GM21825 (cell line): ENCODE data around the gene ATRIP.

Experiments used
- ATAC-seq: cut with Tn5 transposase; IDR thresholded peaks from one replicate; pipeline ENCODE4 v1.9.1; 2021; ENCODE audit warnings: mild to moderate bottlenecking, moderate library complexity; ENCODE audit not compliant: unreplicated experiment

Gene ATRIP

DNA sequence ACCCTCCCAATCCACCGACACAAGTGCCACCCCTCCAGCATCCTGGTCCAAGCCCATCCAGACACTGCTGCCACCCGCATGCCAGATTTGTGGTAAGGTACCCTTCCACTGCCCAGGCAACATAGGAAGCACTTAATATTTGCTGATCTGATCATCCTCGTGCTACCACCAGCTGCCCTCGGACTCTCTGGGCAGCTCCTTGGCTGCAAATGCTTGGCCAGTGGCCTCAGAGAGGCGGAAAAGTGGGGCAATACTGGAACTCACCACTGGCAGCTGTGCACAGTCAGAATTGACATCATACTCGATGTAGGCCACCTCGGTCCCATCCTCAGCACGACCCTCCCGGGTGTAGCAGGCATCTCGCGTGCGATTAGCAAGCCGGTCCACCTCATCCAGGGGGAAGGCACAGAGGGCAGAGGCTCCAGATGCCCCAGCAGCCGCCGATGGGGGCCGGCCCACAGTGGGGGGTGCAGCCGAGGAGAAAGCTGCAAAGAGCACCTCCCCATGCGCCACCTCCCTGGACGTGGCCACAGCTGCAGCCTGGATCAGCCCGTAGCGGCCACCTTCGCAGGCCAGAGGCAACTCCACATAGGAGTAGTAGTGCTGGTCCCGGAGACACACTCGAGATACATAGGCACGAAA lies 23.2 kb upstream of the ATRIP start:
- no peak for ATAC-seq

DNA sequence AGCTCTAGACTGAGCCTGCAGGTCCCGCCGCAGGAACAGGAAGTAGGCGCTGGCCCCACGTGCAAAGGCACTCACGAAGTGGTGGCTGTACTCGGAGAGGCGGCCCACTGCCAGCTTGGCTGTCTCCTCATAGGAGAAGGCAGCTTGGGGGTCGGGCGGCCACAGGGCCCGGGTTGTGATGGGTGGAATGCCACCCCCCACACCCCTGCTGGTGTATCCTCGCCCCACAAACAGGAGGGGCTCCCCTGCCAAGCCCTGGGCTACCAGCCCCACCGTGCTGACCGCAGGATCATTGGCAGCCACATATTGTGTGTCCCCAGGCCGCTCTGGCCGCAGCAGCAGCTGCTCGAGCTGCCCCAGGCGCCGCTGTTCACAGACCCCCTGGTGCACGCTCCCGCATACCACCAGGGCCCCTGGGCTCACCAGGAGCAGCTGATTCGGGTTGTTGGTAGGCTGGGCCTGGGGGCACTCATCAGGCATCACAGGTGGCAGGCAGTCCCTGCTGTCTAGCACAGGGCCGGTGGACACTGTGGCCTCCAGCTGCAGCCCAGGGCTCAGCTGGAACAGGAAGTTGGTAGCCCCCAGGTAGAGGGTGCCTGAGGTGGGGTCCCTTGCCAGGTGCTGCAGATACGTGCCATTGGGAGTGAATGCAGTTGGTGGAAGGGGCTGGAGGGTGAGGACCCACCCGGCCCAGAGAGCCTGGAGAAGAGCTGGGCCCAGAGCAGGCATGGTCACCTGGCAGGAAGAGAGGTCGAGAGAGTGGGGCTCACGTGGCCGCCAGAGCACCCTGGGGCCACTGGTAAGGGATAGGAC lies 22.4 kb upstream of the ATRIP start:
- ATAC-seq, result no peak

DNA sequence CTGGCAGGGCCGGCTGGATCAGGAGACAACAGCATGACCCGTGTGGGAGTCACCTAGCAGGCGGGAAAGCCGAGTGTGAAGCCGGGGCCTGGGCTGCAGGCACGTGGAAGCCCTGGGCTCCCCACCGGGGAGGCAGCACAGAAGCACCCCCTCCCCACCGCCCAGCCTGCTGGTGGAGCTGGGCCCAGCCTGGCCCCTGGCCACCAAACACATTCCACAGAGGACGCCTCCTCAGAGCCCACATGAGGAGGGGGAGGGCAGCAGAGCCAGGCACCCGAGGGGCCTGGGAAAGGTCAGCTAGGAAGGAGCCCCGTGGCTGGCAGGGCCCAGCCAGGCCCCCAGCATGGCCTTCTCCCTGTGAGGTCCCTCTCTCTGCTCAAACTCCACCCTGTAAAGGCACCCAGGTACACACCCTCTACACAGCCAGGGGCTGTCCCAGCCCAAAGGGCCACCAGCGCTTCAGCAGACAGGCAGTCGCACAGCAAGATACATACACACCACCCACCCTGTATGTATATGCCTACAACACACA lies 21.2 kb upstream of the ATRIP start:
- no peak for ATAC-seq

DNA sequence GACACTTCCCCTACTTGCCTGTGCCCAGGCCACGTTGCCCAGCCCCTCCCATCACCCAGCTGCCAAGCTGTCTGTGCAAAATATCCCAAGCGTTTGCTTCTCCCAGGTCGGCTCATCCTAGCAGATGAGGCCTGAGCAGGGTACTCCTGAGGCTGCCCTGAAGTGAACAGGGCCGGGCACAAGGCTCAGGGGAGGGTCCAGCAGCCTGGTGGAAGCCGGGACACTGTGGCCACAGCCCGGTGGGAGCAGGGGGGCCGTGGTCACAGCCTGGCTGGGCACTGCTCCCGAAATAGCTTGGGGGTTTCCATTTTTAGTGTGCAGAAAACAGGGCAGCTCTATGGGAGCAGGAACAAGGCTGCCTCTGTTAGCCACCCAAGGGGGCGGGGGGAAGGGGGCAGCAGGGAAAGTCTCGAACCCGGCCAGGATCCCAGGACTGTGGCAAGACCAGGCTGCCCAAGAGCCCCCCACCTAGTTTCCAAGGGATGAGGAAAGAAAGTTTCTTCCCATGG lies 20.1 kb upstream of the ATRIP start:
- no peak for ATAC-seq

DNA sequence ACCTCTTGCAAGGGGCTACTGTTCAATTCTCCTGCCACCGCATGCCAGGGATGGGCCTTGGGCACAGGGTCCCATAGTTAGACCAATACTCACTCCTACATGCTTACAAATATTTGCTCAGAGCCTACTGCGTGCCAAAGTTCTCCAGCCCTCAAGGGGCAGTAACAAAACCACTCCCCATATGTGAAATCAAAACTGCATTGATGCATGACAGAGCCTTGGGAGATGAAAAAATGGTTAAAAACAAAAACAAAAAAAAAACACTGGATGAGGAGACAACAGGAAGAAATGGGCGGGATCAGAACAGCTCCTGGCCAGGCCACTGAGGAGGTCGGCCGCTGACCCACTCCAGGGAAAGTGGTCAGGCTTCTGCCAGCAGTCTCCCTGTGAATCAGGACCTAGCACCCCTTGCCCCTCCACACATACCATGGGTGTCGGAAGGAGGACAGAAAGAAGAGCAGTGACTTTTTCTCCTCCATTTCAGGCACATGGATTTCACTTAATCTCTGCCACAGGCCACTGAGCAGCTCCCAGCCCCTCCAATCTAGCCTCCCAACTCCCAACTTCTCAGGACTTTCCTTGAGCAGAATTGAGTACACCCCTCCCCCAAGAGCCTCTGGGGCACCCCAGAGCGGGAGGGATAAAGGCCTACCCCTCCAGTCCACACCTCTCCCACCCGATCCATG lies 19.4 kb upstream of the ATRIP start:
- no peak for ATAC-seq

DNA sequence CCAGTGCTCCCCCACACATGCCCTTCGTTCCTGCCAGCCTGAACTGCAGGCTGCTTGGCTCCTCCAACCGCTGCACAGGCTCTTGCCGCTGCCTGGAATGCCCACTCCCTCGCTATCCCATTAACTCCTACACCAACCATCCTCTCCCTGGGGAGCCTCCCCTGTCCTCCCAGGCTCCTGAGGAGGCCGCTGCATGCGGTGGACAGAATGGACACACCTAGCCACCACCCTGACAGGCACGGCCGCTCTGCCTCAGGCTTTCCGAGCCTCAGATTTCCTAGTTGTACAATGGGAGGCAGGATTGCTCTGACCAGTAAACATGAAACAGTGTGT lies 18.9 kb upstream of the ATRIP start:
- ATAC-seq, result no peak

DNA sequence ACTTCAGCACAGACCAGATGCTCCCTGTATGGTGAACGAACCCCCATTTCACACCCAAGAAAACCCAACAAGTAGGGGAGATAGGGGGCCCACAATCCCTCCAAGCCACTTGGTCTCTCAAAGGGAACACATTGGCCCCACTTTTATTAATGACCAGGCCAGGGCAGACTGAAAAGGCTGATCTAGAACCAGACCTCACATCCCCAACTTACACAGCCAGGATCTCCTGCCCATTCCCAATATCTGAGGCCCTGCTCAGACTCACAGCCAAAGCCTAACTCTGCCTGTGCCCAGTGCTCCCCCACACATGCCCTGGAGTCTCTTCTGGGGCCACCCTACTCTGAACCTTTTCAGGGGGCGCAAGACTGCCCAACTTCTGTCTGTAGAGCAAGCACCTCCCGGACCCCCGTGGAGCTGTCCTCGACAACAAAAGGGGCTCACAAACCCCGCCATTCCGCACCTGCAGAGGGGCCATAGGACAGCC lies 18.4 kb upstream of the ATRIP start:
- ATAC-seq, result no peak

DNA sequence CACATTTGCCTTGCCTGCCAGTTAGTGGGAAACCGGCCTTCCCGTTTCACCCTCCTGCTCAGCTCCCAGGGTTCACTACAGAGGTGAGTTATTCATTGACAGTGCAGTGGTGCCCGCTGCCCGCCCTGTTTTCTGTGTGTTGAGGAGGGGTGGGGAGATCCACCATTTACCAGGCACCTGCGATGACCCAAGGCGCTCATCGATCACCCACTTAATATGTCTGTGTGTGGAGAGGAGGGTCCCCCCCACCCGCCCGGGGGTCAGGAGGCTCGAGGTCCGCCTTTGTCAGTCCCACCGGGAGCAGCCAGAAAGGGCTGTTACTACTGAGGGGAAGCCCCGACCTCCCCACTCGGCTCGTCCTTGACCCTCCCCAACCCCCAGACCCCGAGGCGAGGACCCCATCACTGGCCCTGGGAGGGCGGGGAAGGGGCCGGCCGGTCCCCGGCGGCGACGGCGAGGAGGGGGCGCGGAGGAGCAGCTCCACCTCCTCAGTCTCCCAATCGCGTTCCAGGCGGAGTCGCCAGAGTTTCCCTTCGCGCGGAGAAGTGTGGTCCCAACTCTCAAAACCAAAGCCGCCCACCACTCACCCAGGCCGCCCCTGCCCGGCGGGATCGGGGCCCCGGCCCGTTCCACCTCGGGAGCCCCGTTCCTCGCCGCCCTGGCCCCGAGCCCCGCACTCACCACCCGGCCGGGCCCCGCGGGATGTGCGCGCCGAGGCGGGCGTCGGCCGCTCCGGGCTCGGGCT lies 17.8 kb upstream of the ATRIP start:
- no peak for ATAC-seq

DNA sequence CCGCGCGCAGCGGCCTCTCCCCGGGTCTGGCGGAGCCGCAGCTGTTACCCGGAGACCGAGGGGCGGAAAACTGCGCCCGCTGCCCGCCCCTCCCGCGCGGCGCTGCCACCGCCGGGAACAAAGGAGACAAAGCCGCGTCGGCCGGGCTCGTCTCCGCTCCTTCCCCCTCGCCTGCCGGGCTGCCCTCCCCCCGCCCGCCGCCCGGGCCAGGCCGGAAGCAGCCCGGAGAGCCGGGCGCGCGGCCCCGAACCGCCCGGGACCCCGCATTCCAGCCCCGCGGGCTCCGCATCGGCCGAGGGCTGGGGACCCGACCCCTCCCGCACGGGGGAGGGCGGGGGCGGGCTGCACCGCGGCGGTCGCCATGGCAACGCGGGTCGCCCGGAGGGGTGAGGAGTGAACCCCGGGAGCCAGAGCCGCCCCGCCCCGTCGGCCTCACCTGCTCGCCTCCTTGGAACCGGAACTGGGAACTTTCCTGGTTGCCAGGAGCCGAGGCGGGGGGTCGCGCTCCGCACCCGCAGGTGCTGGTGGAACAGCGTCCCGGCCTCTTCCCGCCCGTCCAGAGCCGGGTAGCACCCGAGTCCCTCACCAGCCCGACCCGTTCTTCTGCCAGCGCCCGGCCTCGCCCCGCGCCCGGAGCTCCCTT lies 17.1 kb upstream of the ATRIP start:
- no peak for ATAC-seq

DNA sequence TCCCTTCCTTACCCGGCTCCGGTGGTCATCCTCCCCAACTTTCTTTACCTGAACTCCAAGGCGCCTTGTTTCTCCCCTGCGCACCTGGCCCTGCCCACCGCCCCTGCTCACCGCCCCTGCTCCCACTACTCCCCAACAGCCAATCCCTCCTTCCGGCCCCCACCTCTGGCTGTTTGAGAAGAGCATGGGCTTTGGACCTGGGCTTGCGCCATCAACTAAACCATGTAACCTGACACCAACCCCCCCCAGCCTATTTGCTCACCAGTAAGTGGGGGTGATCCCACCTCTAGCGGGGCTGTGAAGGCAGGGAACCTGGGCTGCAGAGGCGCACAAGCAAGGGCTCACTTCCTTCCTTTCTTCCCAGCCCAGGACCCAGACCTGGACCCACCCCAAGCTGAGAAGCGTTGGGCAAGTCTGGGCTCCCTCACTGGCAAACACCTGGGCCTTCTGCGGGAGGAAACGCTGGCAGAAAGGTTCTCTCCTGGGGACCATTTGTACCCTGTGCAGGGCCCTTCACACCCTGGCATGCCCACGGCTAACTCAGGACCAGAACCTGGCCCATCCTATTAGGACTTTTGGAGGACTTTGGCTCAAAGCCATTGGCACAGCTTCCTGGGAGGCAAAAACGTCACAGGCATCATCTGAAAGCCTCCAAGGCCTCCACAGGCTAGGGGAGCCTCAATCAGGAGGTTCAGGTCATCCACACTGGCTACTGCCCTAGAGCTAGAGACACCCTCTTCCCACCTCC lies 16.4 kb upstream of the ATRIP start, which contains the start of gene PLXNB1:
TSS of gene PLXNB1 (minus strand) at position 127 of the 748 bp plus-strand sequence. CDS start 5,475 bp downstream, outside the sequence.
- ATAC-seq, result no peak

DNA sequence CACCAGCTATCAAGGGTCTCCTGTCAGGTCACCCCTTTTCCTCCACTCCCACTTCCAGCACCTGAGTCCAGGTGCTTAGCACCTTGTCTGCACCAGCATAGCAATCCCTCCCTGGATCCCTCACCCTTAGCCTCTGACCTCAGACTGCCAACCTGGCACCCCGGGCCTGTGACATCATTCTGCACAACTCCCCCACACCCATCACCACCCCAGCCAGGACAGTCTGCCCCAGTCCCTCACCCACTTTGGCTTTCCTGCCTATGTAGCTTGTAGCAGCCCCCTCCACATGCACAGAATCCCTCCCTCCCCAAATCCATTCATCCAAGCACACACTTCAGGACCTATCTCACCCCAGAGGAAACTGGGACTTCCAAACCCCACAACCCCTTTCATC lies 15.8 kb upstream of the ATRIP start:
- ATAC-seq, result no peak

DNA sequence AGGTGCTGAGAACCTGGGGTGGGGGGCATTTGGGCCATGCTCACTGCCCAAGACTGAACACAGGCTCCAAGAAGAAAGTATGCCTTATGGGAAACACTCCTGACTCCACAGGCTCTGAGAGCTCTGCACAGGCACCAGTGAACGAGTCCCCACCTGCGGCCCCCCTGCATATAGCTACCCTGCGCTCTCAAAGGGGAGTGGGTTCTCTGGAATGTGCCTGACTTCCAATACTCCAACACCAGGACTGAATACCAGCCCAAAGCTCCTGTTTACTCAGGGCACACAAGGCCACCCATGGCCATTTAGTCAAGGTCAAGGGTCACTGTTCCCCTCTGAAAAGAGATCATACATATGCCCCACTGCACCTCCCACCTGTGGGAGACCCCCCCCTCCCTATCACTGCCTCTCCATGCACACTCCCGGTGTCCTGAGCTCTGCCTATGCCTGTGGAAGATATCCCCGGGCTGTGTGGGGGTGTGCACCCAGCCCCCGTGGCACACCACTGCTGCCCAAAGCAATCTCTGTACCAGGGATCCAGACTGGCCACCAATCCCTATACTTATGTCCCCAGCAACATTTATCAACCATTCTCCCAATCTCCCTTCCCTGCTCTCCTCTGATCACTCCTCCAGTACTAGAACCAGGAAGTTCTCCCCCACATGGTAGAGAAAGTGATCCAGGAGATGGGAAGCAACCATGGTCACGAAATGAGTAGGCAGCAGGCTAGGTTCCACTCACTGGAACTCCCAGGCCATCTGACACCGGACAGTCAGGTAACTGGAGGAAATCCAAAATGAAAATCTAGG lies 15.1 kb upstream of the ATRIP start:
- no peak for ATAC-seq

DNA sequence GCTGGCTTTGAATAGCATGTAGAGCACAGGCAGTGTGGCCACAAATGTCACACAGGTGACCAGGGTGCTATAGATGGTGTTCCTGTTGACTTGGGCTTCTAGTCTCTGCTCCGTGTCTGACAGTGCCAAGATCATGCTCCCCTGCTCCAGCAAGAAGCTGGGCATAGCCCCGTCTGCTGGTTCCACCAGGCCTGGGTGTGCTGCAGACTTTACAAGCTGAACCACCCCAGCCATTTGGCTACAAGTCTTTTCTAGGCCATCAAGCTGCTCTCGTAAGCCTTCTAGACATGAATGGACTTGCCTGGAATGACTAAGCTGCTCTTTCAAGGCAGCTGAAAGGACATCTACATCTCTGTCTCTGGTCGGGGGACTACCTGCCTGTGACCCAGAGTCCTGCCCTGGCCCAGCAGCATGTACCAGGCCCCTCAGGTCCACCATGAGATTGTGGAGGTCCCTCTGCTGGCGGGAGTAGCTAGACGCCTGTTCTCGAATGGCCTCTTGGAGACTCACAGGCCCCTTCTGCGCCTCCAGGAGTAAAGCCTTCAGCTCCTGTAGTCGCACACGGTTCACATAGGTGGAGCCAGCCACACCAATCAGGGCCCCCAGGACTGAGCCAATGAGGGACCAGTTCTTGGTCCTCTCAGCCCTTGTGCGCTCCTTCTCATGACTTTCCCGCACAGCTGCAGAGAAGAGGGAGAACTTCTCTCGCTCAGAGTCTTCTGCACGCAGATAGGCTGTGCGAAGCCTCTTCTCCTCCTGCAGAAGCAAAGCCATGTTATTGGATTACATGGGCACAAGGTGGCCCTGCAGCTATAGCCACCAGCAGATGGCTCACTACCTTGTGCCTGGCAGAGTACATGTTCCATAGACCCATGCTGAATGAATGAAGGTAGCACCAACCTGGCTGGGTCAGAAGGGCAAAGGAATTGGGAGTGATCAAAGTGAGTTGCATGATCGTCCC lies 13.8 kb upstream of the ATRIP start:
- no peak for ATAC-seq

DNA sequence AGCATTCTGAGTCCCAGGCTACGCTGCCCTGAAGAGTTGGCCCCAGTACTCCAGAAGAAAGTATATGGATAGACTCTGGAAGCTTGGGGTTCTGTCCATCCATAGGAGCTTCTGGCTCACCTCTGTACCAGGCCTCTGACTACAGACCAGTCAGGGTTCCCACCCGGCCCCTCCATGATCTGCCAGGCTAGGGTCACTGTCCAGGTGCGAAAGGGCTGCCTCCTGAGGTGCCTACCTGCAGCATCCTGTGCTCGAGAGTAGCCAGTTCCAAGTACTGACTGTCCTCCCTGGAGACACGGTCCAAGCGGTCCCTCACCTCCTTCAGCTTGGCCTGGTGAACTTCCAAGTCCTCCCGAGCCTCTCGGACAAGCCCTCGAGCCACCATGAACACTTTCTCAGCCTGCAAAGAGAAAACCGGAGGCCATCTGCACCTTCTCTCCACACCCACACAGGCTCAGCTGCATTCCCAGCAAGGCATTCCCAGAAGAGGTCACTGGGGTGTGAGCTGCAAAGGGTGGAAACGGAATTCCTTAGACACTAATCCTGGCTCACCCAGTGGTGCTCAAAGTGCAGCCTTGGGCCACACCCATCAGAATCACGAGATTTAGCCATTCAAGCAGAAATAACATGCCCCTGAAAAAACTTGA lies 12.9 kb upstream of the ATRIP start:
- no peak for ATAC-seq

DNA sequence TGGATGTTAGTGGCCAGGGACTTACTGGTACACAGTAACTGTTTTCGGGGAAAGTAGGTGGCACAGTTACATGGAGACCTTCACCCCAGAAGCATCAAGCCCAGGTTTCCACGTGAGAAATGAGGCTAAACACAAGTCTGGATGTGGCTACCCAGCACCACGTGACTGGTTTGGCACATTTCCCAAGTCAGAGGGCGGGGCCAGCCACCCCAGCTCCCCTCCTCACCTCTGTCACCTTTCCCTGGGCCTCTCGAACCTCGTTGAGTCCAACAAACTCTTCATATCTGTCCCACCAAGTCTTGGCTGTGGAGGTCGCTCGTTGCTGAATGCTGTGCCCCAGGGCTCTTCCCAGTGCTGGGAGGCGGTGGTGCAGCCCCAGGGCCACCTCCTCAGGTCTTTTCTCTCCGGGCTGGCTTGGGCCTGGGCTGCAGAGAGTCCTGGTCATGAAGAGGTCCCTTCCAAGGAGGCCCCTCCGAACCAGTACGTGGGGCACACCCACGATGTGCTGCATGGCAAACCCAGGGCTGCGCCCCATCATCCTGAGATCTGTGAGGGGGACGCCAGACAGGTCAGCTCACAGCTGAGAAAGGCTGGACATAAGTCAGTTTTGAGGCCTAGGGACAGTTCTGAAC lies 11.8 kb upstream of the ATRIP start:
- no peak for ATAC-seq

DNA sequence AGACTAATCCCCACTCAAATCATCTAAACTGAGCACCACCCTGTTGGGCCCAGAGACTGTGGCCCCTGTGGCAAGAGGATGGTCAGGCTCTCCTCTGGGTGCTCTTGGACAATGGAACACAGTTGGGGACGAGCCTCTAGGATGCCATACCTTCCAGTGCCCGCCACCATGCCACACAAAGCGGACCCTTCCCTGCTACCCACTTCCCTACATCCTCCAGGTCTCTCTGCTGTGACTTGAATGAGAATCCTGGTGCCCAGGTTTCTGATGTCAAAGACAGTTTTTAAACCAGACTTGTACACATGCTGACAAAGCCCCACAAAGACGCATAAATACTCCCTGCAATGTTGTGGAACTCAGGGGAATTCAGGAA lies 11.3 kb upstream of the ATRIP start:
- no peak for ATAC-seq
